H9 (cell line): ENCODE data around the gene ST6GAL1. TPM values are rescaled to one million over a fixed set of nuclear protein-coding genes. Genes with fewer than 3 reads are reported as not detected.
A peak's percentile ranks its signal among the peaks of the same experiment; 100 is the strongest.

ENCODE experiments used
- DNase-seq: peaks from one replicate; pipeline ENCODE4 v3.0.0-alpha.2; 2017
- H2AFZ ChIP-seq: one replicate; pipeline ENCODE4 v1.6.1; 2013; ENCODE audit warnings: mild to moderate bottlenecking, low read length, control low read depth, moderate library complexity
- H2AK5ac ChIP-seq: 2 replicates; pipeline ENCODE4 v1.6.1; 2013; ENCODE audit warnings: low read length, control low read depth, mixed read lengths; ENCODE audit not compliant: insufficient read length
- H2BK120ac ChIP-seq: one replicate; pipeline ENCODE4 v1.6.1; 2013; ENCODE audit warnings: low read depth, mild to moderate bottlenecking, low read length, control low read depth, inconsistent platforms; ENCODE audit not compliant: poor library complexity, severe bottlenecking
- H2BK12ac ChIP-seq: 2 replicates; pipeline ENCODE4 v1.6.1; 2013; ENCODE audit warnings: low read length, control low read depth, mixed read lengths, low read depth; ENCODE audit not compliant: insufficient read length
- H2BK15ac ChIP-seq: 2 replicates; pipeline ENCODE4 v1.6.1; 2013; ENCODE audit warnings: low read depth, low read length, control low read depth
- H2BK20ac ChIP-seq: one replicate; pipeline ENCODE4 v1.6.1; 2013; ENCODE audit warnings: low read depth, mild to moderate bottlenecking, low read length, control low read depth, inconsistent platforms; ENCODE audit not compliant: poor library complexity, severe bottlenecking
- H2BK5ac ChIP-seq: 2 replicates; pipeline ENCODE4 v1.6.1; 2013; ENCODE audit warnings: low read length, control low read depth, mixed read lengths; ENCODE audit not compliant: insufficient read length
- H3K14ac ChIP-seq: 2 replicates; pipeline ENCODE4 v1.6.1; 2013; ENCODE audit warnings: low read length, control low read depth; ENCODE audit not compliant: insufficient read depth
- H3K18ac ChIP-seq: 2 replicates; pipeline ENCODE4 v1.6.1; 2013; ENCODE audit warnings: low read depth, mild to moderate bottlenecking, mixed read lengths, low read length, control low read depth; ENCODE audit not compliant: insufficient read length
- H3K23ac ChIP-seq: 2 replicates; pipeline ENCODE4 v1.6.1; 2013; ENCODE audit warnings: low read length, control low read depth, mixed read lengths, low read depth; ENCODE audit not compliant: insufficient read length
- H3K23me2 ChIP-seq: 2 replicates; pipeline ENCODE4 v1.6.1; 2013; ENCODE audit warnings: low read depth, mild to moderate bottlenecking, mixed read lengths, low read length, control low read depth; ENCODE audit not compliant: insufficient read length, poor library complexity, severe bottlenecking
- H3K27ac ChIP-seq: 2 replicates; pipeline ENCODE4 v1.5.1; 2013; ENCODE audit warnings: low read length, control low read depth, mixed read lengths, low read depth; ENCODE audit not compliant: insufficient read length
- H3K27me3 ChIP-seq: 2 replicates; pipeline ENCODE4 v1.6.1; 2013; ENCODE audit warnings: low read length, control low read depth, inconsistent platforms; ENCODE audit not compliant: insufficient read depth
- H3K4ac ChIP-seq: 2 replicates; pipeline ENCODE4 v1.6.1; 2013; ENCODE audit warnings: low read depth, mild to moderate bottlenecking, control low read depth, inconsistent platforms, low read length, moderate library complexity
- H3K4me1 ChIP-seq: 2 replicates; pipeline ENCODE4 v1.6.1; 2013; ENCODE audit warnings: low read length, control low read depth, inconsistent platforms; ENCODE audit not compliant: insufficient read depth
- H3K4me2 ChIP-seq: 2 replicates; pipeline ENCODE4 v1.6.1; 2013; ENCODE audit warnings: low read length, control low read depth, mixed read lengths; ENCODE audit not compliant: insufficient read length, insufficient read depth
- H3K56ac ChIP-seq: 2 replicates; pipeline ENCODE4 v1.6.1; 2013; ENCODE audit warnings: low read depth, mild to moderate bottlenecking, mixed read lengths, low read length, control low read depth; ENCODE audit not compliant: insufficient read length
- H3K79me1 ChIP-seq: 2 replicates; pipeline ENCODE4 v1.6.1; 2013; ENCODE audit warnings: low read depth, mild to moderate bottlenecking, moderate library complexity, low read length, control low read depth, inconsistent platforms; ENCODE audit not compliant: insufficient read depth, poor library complexity, severe bottlenecking
- H3K79me2 ChIP-seq: 2 replicates; pipeline ENCODE4 v1.6.1; 2013; ENCODE audit warnings: low read length, control low read depth, inconsistent platforms; ENCODE audit not compliant: insufficient read depth
- H3K9ac ChIP-seq: 2 replicates; pipeline ENCODE4 v1.6.1; 2013; ENCODE audit warnings: low read length, control low read depth, mixed read lengths; ENCODE audit not compliant: insufficient read length; ENCODE audit errors: extremely low read depth
- H3K9me3 ChIP-seq: one replicate; pipeline ENCODE4 v1.6.1; 2013; ENCODE audit warnings: low read depth, low read length, inconsistent platforms; ENCODE audit not compliant: control insufficient read depth
- H3T11ph ChIP-seq: one replicate; pipeline ENCODE4 v1.6.1; 2013; ENCODE audit warnings: mild to moderate bottlenecking, low read length, control low read depth, inconsistent platforms
- H4K20me1 ChIP-seq: one replicate; pipeline ENCODE4 v1.6.1; 2013; ENCODE audit not compliant: control insufficient read depth, insufficient read length, insufficient read depth
- H4K5ac ChIP-seq: 2 replicates; pipeline ENCODE4 v1.6.1; 2013; ENCODE audit warnings: low read depth, mild to moderate bottlenecking, mixed read lengths, low read length, control low read depth; ENCODE audit not compliant: insufficient read length
- H4K8ac ChIP-seq: replicated peaks from 2 replicates; pipeline ENCODE4 v1.6.1; 2013; ENCODE audit warnings: low read length, control low read depth, mixed read lengths, low read depth; ENCODE audit not compliant: insufficient read length
- H4K91ac ChIP-seq: 2 replicates; pipeline ENCODE4 v1.6.1; 2013; ENCODE audit warnings: low read depth, mild to moderate bottlenecking, moderate library complexity, mixed read lengths, low read length, control low read depth; ENCODE audit not compliant: insufficient read length
- H3K27ac Mint-ChIP-seq, 3 experiments: 2 replicates in 2 of 3; 3 replicates in 1 of 3; pipeline ENCODE4 v1.8.0; 2020 to 2021; ENCODE audit warnings: mixed read lengths in 3 of 3, mild to moderate bottlenecking in 1 of 3, moderate library complexity in 1 of 3
- H3K27me3 Mint-ChIP-seq: 2 replicates; pipeline ENCODE4 v1.8.0; 2021; ENCODE audit warnings: low read depth, mild to moderate bottlenecking, moderate library complexity, mixed read lengths
- H3K36me3 Mint-ChIP-seq, 3 experiments: 2 replicates in 2 of 3; 3 replicates in 1 of 3; pipeline ENCODE4 v1.8.0; 2020 to 2021; ENCODE audit warnings: low read depth in 3 of 3, mixed read lengths in 3 of 3; ENCODE audit not compliant: insufficient read depth in 1 of 3
- H3K4me1 Mint-ChIP-seq, 2 experiments: 2 replicates each; pipeline ENCODE4 v1.8.0; 2020; ENCODE audit warnings: mixed read lengths in 2 of 2
- H3K4me3 Mint-ChIP-seq, 2 experiments: 2 replicates in 1 of 2; 3 replicates in 1 of 2; pipeline ENCODE4 v1.8.0; 2020 to 2021; ENCODE audit warnings: mild to moderate bottlenecking in 2 of 2, mixed read lengths in 2 of 2, moderate library complexity in 1 of 2
- H3K9me3 Mint-ChIP-seq, 2 experiments: 2 replicates in 1 of 2; 3 replicates in 1 of 2; pipeline ENCODE4 v1.8.0; 2020; ENCODE audit warnings: mild to moderate bottlenecking in 2 of 2, mixed read lengths in 2 of 2, moderate library complexity in 1 of 2
- WGBS: extraction: QIAGEN DNeasy Blood & Tissue Kit; methylation state at CpG from one replicate; pipeline ENCODE4 v1.1.7; 2013; ENCODE audit warnings: missing lambda C conversion rate, low lambda C conversion rate, mixed read lengths; ENCODE audit not compliant: insufficient read length; ENCODE audit errors: extremely low coverage; 5-methylcytosine and 5-hydroxymethylcytosine counted together
- total RNA-seq: library from RNA; stranded (reverse); gene quantifications from 2 replicates; pipeline ENCODE4 v1.2.1, GENCODE V29; 2021
- TF ChIP-seq, protein P1 (sequence below): fragments of 200-600 bp; sonication (generic); conservative IDR thresholded peaks from 3 replicates; pipeline ENCODE4 v1.8.0; 2021; ENCODE audit warnings: antibody characterized with exemption, mild to moderate bottlenecking

The ST6GAL1 gene
- total RNA-seq, 1 experiment from 2014 or later: 139 TPM

DNA sequence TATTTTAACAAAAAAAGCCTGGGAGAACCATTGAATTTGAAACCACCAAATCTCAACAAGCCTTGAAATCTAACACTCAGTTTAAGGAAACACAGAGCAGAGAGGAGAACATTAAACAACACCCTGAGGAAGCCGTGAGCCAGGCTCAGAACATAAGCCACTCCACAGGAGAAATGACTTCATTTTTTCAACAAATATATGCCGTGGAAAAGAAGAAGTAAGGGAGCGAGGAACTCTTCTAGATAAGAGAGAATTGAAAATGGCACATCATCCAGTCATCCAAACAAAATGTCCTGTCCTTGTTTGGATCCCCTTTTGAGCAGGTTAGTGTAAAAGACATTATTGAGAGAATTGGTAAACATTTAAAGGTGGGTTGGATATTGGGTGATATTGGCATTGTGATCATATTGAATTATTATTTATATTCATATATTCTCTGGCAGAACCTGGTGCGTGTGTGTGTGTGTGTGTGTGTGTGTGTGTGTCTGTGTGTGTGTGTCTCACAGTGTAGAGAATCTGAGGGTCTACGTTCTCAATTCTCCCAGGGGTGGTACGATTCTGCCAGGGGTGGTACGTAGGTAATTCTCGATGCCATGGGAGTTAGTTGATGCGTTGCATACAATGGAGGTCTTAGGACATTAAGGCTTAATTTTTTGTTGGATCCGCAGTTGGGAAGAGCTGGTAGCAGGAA, 94.4 kb downstream of the ST6GAL1 start:
- Histone ChIP-seq H3K56ac (no peak overlapping the region), H3K18ac (no peak overlapping the region), H3K79me2 (no peaks in the 10 kb centered on the region; the same call in 1 of the 2 replicates), H4K5ac (no peak overlapping the region), H2AK5ac (no peak overlapping the region), H3K79me1 (no peaks in the 10 kb centered on the region), H3K9me3 (no peaks in the 10 kb centered on the region), H2BK120ac (no peak overlapping the region), H3T11ph (no peak overlapping the region), H2AFZ (no peak overlapping the region), H4K91ac (no peak overlapping the region), H2BK15ac (no peak overlapping the region), H4K8ac (no peak overlapping the region), H3K9ac (no peak overlapping the region), H2BK5ac (no peak overlapping the region), H3K23me2 (no peaks in the 10 kb centered on the region), H3K4ac (no peak overlapping the region), H2BK12ac (no peak overlapping the region), H3K27ac (no peak overlapping the region), H3K14ac (no peak overlapping the region), H3K27me3 (no peaks in the 10 kb centered on the region), H3K23ac (no peak overlapping the region), H4K20me1 (no peaks in the 10 kb centered on the region), H3K4me2 (no peak overlapping the region), H3K4me1 (no peaks in the 10 kb centered on the region), H2BK20ac (no peak overlapping the region)
- no peaks in the 10 kb centered on the region for H3K9me3 Mint-ChIP-seq
- no peak overlapping the region for H3K4me3 Mint-ChIP-seq
- H3K36me3 Mint-ChIP-seq: peaks cover 11 to 28% (median 14%) of the 10 kb centered on the region in 3 experiments; a peak in 6 of 7 replicates
- peak overlapping the region in 2 of 3 experiments; percentile 3 to 7; a peak in 2 of 7 replicates for H3K27ac Mint-ChIP-seq
- WGBS: no CpG with 5 or more reads among the region's 10 CpGs
- peaks cover 16 to 26% of the 10 kb centered on the region in 2 experiments; a peak in 3 of 4 replicates for H3K4me1 Mint-ChIP-seq
- no peaks in the 10 kb centered on the region for H3K27me3 Mint-ChIP-seq
- TF ChIP-seq, protein P1, sequence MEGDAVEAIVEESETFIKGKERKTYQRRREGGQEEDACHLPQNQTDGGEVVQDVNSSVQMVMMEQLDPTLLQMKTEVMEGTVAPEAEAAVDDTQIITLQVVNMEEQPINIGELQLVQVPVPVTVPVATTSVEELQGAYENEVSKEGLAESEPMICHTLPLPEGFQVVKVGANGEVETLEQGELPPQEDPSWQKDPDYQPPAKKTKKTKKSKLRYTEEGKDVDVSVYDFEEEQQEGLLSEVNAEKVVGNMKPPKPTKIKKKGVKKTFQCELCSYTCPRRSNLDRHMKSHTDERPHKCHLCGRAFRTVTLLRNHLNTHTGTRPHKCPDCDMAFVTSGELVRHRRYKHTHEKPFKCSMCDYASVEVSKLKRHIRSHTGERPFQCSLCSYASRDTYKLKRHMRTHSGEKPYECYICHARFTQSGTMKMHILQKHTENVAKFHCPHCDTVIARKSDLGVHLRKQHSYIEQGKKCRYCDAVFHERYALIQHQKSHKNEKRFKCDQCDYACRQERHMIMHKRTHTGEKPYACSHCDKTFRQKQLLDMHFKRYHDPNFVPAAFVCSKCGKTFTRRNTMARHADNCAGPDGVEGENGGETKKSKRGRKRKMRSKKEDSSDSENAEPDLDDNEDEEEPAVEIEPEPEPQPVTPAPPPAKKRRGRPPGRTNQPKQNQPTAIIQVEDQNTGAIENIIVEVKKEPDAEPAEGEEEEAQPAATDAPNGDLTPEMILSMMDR: no peak
- no peak for DNase-seq
